Measurements from ENCODE around the gene ISL2. TPM values are rescaled to one million over a fixed set of nuclear protein-coding genes. Genes with fewer than 3 reads are reported as not detected.

Gene ISL2
- total RNA-seq, 4 donors from 2014 or later = not detected

GRCh38 chr15:76309601-76310330 lies 26.8 kb upstream of the ISL2 start:
- TF ChIP-seq, protein P1, sequence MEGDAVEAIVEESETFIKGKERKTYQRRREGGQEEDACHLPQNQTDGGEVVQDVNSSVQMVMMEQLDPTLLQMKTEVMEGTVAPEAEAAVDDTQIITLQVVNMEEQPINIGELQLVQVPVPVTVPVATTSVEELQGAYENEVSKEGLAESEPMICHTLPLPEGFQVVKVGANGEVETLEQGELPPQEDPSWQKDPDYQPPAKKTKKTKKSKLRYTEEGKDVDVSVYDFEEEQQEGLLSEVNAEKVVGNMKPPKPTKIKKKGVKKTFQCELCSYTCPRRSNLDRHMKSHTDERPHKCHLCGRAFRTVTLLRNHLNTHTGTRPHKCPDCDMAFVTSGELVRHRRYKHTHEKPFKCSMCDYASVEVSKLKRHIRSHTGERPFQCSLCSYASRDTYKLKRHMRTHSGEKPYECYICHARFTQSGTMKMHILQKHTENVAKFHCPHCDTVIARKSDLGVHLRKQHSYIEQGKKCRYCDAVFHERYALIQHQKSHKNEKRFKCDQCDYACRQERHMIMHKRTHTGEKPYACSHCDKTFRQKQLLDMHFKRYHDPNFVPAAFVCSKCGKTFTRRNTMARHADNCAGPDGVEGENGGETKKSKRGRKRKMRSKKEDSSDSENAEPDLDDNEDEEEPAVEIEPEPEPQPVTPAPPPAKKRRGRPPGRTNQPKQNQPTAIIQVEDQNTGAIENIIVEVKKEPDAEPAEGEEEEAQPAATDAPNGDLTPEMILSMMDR (IDR thresholded peaks at IDR 0.05; ENCODE audit: low read depth) = no peak

GRCh38 chr15:76310475-76311099 lies 26.0 kb upstream of the ISL2 start:
- TF ChIP-seq, protein P1 (IDR thresholded peaks at IDR 0.05; ENCODE audit: low read depth) = no peak

DNA sequence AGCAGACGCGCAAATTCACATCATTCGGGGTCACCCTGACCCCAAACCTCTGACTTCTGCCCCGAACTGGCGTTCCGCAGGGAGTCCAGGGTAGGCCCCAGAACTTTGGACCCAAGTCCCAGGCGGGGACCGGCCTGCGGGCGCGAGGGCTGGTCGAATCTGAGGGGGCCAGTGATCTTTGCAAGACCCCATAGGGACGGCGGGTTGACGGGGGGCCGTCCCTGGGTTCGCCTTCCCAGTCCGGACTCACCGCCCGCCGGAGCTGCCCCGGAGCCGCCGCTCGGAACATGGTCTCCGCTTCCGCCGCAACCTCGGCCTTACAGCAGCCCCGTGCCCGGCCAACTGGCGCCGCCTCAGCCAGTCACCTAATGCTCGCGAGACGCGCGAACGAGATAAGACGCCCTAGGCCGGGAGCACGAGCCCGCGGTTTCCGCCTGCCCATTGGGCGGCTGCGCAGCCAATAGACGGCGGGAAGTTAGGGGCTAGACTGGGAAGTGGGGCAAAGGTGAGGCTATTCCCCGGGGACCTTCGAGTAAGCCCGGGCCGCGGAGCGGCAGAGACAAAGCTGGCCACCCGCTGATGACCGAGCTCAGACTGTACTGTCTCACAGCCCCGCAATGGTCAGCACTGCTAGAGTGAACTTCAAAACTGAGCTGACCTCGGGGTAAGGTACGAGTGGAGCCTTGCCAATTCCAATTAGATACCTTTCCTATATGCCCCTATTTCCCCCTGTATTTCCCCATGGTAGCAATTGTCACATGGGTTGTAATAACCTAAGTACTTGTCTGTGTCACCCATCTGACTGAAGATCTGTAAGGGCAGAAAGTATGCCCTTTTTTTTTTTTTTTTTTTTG lies 25.2 kb upstream of the ISL2 start, which contains the start of gene ETFA:
Gene ETFA, minus strand, starts transcription at position 370 of the 854 bp plus-strand sequence. Its CDS starts 81 bp downstream, at position 289.
- TF ChIP-seq, protein P1 (IDR thresholded peaks at IDR 0.05; ENCODE audit: low read depth) = no peak

DNA sequence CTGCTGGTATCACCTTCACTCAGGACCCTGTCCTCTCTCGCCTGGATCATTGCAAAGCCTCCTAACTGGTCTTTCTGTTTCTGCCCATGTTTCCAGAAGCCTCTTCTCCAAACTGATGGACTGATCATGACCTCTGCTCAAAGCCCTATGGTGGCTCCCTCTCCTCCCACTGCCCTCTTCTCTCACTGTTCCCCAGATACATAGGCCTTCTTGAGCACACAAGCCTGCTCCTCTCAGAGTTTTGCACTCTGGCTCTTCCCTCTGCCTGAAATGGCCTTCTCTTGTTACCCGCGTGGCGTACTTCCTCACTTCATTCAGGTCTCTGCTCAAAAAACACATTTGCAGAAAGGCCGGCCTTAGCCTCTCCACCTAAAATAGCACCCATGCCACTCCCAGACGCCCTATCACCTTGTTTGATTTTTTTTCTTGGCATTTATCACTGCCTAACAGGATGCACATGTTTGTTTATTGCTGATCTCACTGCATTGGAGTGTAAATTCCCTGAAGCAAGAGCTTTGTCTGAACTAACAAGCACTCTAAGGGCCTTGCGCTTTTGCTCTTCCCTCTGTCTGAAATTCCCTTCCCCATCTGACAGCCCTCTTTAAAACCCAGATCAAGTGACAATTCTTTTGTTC lies 23.9 kb upstream of the ISL2 start:
- TF ChIP-seq, protein P1 (IDR thresholded peaks at IDR 0.05; ENCODE audit: low read depth) = no peak

GRCh38 chr15:76313731-76314130 lies 22.8 kb upstream of the ISL2 start:
- TF ChIP-seq, protein P1 (IDR thresholded peaks at IDR 0.05; ENCODE audit: low read depth) = no peak

GRCh38 chr15:76320012-76320411 lies 16.6 kb upstream of the ISL2 start:
- TF ChIP-seq, protein P1 (IDR thresholded peaks at IDR 0.05; ENCODE audit: low read depth) = no peak
